Liver (tissue), 3 donors: ENCODE results near the gene AOAH.

Experiments
- EGR1 ChIP-seq, 2 donors: IDR thresholded peaks; 2 replicates each; pipeline ENCODE4 v1.6.1; 2016 to 2018; ENCODE audit warnings: antibody characterized with exemption in 2 of 2, low read depth in 2 of 2
- FOXA1 ChIP-seq: IDR thresholded peaks from 2 replicates; pipeline ENCODE4 v1.6.1; 2016; ENCODE audit warnings: antibody characterized with exemption
- GABPA ChIP-seq, 2 donors: IDR thresholded peaks in 1 of 2; conservative IDR thresholded peaks in 1 of 2; 2 replicates each; pipeline ENCODE4 v1.6.1; 2016; ENCODE audit warnings: antibody characterized with exemption in 2 of 2, mild to moderate bottlenecking in 1 of 2, moderate library complexity in 1 of 2
- JUND ChIP-seq, 2 donors: IDR thresholded peaks; 2 replicates each; pipeline ENCODE4 v1.6.1; 2016; ENCODE audit warnings: antibody characterized with exemption in 2 of 2
- RAD21 ChIP-seq, 2 donors: IDR thresholded peaks; 2 replicates each; pipeline ENCODE4 v1.6.1; 2016; ENCODE audit warnings: antibody characterized with exemption in 2 of 2, mild to moderate bottlenecking in 2 of 2
- SP1 ChIP-seq: IDR thresholded peaks from 2 replicates; pipeline ENCODE4 v1.6.1; 2018; ENCODE audit warnings: antibody characterized with exemption, mild to moderate bottlenecking
- TF ChIP-seq, protein P1 (sequence below): fragments of 150-350 bp; IDR thresholded peaks from 2 replicates; pipeline ENCODE4 v1.5.1; 2017; ENCODE audit warnings: improper control_type of control experiment, low read depth, low read length; ENCODE audit not compliant: missing input control
- TF ChIP-seq, protein P2 (sequence below): IDR thresholded peaks from 2 replicates; pipeline ENCODE4 v1.6.1; 2016; ENCODE audit warnings: antibody characterized with exemption
- TF ChIP-seq, protein P3 (sequence below): IDR thresholded peaks from 2 replicates; pipeline ENCODE4 v1.6.1; 2016; ENCODE audit warnings: antibody characterized with exemption
- TF ChIP-seq, protein P4 (sequence below): IDR thresholded peaks from 2 replicates; pipeline ENCODE4 v1.6.1; 2016; ENCODE audit warnings: antibody characterized with exemption, mild to moderate bottlenecking
- donor health status: healthy.
- donor health status: healthy.

DNA sequence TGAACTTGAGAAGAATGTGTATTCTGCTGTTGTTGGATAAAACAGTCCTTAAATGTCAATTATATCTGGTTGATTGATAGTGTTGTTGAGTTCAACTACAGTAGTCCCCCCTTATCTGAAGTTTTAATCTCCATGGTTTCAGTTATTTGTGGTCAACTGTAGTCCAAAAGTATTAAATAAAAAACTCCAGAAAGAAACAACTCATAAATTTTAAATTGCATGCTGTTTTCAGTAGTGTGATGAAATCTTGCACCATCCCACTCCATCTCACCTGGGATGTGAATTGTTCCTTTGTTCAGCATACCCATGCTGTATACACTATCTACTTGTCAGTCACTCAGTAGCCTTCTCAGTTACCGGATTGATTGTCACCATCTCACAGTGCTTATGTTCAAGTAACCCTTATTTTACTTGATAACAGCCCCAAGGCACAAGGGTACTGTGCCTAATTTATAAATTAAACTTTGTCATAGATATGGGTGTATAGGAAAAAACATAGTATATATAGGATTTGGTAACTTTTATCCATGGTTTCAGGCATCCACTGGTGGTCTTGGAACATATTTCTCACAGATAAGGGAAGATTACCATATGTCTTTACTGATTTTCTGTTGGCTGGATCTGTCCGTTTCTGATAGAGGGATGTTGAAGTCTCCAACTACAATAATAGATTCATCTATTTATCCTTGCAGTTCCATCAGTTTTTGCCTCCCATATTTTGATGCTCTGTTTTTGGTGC is 57.1 kb downstream of the AOAH start:
- TF ChIP-seq, protein P1, sequence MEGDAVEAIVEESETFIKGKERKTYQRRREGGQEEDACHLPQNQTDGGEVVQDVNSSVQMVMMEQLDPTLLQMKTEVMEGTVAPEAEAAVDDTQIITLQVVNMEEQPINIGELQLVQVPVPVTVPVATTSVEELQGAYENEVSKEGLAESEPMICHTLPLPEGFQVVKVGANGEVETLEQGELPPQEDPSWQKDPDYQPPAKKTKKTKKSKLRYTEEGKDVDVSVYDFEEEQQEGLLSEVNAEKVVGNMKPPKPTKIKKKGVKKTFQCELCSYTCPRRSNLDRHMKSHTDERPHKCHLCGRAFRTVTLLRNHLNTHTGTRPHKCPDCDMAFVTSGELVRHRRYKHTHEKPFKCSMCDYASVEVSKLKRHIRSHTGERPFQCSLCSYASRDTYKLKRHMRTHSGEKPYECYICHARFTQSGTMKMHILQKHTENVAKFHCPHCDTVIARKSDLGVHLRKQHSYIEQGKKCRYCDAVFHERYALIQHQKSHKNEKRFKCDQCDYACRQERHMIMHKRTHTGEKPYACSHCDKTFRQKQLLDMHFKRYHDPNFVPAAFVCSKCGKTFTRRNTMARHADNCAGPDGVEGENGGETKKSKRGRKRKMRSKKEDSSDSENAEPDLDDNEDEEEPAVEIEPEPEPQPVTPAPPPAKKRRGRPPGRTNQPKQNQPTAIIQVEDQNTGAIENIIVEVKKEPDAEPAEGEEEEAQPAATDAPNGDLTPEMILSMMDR = no peak
- TF ChIP-seq SP1 (no peak), FOXA1 (no peak), GABPA (IDR thresholded peaks at IDR 0.05 in 1 of 2, conservative IDR thresholded peaks at IDR 0.05 in 1 of 2) (no peak), RAD21 (IDR thresholded peaks at IDR 0.05) (no peak), JUND (IDR thresholded peaks at IDR 0.05) (no peak), EGR1 (IDR thresholded peaks at IDR 0.05; ENCODE audit: low read depth in 2 of 2) (no peak)
- TF ChIP-seq, protein P2, sequence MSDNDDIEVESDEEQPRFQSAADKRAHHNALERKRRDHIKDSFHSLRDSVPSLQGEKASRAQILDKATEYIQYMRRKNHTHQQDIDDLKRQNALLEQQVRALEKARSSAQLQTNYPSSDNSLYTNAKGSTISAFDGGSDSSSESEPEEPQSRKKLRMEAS = no peak
- TF ChIP-seq, protein P3, sequence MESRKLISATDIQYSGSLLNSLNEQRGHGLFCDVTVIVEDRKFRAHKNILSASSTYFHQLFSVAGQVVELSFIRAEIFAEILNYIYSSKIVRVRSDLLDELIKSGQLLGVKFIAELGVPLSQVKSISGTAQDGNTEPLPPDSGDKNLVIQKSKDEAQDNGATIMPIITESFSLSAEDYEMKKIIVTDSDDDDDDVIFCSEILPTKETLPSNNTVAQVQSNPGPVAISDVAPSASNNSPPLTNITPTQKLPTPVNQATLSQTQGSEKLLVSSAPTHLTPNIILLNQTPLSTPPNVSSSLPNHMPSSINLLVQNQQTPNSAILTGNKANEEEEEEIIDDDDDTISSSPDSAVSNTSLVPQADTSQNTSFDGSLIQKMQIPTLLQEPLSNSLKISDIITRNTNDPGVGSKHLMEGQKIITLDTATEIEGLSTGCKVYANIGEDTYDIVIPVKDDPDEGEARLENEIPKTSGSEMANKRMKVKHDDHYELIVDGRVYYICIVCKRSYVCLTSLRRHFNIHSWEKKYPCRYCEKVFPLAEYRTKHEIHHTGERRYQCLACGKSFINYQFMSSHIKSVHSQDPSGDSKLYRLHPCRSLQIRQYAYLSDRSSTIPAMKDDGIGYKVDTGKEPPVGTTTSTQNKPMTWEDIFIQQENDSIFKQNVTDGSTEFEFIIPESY = no peak
- TF ChIP-seq, protein P4, sequence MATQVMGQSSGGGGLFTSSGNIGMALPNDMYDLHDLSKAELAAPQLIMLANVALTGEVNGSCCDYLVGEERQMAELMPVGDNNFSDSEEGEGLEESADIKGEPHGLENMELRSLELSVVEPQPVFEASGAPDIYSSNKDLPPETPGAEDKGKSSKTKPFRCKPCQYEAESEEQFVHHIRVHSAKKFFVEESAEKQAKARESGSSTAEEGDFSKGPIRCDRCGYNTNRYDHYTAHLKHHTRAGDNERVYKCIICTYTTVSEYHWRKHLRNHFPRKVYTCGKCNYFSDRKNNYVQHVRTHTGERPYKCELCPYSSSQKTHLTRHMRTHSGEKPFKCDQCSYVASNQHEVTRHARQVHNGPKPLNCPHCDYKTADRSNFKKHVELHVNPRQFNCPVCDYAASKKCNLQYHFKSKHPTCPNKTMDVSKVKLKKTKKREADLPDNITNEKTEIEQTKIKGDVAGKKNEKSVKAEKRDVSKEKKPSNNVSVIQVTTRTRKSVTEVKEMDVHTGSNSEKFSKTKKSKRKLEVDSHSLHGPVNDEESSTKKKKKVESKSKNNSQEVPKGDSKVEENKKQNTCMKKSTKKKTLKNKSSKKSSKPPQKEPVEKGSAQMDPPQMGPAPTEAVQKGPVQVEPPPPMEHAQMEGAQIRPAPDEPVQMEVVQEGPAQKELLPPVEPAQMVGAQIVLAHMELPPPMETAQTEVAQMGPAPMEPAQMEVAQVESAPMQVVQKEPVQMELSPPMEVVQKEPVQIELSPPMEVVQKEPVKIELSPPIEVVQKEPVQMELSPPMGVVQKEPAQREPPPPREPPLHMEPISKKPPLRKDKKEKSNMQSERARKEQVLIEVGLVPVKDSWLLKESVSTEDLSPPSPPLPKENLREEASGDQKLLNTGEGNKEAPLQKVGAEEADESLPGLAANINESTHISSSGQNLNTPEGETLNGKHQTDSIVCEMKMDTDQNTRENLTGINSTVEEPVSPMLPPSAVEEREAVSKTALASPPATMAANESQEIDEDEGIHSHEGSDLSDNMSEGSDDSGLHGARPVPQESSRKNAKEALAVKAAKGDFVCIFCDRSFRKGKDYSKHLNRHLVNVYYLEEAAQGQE = no peak
